GM19099 (cell line): Measurements from ENCODE around the gene COL5A3.

Experiments used
- POLR2A ChIP-seq: IDR thresholded peaks from 3 replicates; pipeline ENCODE4 v1.6.1; 2011; ENCODE audit warnings: low read depth; ENCODE audit not compliant: insufficient read length; ENCODE audit errors: extremely low read depth

Gene COL5A3

DNA sequence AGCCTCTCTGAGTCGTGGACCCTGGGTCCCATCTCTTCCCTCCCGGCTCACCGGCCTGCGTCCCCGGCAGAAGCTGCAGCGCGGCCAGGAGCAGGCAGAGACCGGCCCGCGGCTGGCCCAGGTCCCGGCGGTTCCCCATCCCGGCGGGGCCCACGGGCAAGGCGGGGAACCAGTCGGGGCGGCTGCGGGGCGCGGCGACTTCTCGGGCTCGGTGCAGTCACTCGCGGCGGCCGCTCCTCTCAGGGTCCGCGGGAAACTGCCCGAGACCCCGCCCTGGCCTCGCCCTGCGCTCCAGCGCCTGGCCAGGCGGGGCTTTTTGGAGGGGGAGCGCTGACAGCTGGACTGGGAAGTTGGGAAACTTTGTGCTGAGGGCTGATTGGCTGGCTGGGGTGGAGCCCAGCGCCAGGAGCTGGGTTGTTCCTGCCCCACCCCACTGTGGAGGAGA is at the start of gene COL5A3:
Gene COL5A3, minus strand, starts transcription at position 258 of the 445 bp plus-strand sequence. Its CDS starts 119 bp downstream, at position 139.
- no peak for TF ChIP-seq POLR2A

DNA sequence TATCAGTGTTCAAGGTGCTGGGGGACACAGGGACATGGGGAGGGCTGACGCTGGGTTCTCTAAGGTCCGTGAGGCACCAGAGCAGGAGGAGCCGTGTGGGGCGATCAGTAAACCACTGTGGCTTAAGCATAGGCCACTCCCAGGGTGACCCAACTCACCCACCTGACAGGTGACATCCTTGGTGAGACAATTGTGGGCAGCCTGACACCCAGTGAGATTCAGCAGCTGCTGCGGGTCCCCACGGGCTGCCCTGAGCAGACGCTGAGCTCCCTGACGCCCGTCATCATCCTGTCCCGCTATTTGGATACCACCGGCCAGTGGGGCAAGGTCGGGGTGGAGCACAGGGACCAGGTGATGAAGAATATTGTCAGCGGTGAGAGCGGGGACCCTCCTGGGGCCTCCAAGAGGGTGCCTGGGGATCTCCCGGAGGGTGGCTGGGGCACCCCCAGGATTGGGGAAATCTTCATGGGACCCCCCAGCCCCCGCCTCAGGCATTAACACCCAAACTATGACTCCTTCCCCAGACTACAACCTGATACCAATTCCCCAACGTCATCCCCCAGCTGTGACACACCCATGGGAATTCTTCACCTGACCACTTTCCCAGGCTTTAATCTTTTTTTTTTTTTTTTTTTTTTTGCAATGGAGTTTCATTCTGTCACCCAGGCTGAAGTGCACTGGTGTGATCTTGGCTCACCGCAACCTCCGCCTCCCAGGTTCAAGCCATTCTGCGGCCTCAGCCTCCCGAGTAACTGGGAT is 42.5 kb upstream of the COL5A3 start:
- no peak for TF ChIP-seq POLR2A

DNA sequence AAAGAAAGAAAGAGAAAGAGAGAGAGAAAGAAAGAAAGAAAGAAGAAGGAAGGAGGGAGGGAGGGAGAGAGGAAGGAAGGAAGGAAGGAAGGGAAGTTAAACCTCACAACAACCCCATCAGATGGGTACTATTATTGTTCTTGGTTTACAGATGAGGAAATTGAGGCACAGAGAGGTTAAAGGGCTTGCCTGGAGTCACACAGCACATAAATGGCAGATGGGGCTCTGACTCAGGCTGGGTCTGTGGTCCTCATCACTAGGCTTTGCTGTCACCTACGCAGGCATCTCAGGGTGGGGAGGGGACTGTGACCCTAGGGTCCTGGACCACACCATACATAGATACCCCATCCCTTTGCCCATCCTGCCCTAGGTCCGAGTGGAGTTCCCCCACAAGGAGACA is 39.3 kb upstream of the COL5A3 start:
- TF ChIP-seq POLR2A = no peak

DNA sequence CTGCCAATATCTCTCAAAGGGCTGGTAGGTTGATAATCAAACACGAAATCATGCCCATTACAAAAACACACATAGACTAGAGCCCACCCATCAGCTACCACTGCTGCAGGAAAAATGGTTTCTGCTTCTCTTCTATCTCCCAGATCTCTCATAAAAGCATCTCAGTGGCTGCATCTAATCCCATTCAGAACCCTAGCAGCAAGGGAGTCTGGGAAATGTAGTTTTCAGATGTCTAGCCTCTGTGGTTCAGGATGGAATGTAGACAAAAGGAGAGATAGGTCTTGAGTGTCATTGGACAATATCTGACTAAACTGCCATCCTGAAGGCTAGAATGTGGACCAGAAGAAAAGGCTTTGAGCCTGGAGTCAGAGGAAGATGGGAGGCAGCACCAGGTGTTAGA is 35.1 kb upstream of the COL5A3 start:
- TF ChIP-seq POLR2A = no peak

DNA sequence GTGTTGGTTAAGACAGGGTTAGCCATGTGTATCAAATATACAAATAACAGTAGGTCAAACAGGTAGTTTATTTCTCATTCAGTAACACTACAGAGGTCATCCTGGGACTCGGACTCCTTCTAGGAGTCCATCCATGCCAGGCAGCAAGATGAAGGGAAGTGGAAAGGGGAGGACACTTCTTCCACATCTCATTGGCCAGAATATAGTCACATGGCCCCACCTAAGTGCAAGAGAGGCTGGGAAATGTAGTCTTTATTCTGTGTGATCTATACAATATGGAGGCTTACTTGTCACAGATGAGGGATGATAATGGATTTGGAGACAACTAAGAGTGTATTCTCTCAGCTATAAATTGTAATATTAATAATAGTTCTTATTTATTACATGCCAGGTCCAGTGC is 34.1 kb upstream of the COL5A3 start:
- no peak for TF ChIP-seq POLR2A

DNA sequence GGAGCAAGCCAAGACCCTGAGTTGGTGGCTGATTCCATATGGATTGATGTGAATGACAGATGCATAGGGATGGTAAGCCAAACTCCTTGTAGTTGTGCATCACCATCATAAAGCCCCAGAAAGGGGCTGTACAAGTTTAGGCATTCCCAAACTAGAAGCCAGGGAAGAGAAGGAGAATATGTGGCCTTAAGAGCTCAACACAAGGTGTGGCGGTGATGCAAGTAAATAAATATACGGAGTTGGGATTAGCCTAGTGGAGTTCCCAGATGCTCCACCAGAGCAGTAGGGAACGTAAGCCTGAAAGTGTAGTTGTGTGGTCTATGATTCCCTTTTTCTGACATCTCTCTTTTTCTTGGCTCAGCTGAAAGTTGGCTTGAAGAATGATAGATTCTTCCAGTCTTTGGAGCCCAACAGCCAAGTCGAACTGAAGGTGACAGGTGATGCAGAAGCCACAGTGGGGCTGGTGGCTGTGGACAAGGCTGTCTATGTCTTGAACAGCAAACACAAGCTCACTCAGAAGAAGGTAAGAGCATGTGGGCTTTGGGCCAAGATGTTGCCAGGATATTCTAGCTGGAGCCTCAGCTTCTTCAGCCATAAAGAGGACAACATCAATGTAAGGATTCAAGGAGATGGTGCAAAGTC is 33.1 kb upstream of the COL5A3 start:
- TF ChIP-seq POLR2A = no peak

DNA sequence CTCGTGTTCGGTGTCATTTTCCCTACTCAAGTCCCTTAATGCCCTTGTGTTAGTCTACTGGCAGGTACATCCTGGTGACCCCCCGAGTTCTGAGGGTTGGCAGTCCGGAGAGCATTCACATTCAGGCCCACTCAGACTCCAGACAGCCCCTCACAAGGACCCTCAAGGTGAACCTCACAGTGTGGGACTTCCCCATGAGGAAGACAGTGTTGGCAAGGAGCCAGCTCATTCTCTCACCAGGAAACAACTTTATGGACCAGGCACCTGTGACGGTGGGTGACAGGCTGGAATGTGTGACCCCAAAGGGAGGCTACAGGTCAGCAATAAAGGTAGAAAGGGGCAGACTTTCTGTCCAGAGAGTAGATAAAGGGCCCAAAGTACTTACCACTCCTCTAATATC is 27.5 kb upstream of the COL5A3 start:
- no peak for TF ChIP-seq POLR2A

DNA sequence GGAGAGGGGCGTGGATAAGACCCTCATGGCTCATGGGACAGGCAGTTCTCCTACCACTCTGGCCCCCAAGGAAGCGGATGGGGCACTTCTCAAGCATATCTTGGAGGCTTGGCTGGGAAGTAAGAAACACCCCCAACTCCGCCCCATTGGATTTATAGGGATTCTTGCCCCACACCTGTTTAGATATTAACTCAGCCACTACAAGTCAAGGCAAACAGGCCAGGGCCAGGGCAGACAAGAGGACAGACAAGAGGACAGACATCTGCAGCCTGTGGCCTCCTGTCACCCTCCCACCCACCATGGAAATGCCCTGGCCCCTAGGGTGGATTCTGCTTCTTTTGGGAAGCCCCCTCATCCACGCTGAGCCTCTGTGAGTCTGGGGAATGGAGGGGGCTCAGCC is 27.1 kb upstream of the COL5A3 start:
- TF ChIP-seq POLR2A = no peak

DNA sequence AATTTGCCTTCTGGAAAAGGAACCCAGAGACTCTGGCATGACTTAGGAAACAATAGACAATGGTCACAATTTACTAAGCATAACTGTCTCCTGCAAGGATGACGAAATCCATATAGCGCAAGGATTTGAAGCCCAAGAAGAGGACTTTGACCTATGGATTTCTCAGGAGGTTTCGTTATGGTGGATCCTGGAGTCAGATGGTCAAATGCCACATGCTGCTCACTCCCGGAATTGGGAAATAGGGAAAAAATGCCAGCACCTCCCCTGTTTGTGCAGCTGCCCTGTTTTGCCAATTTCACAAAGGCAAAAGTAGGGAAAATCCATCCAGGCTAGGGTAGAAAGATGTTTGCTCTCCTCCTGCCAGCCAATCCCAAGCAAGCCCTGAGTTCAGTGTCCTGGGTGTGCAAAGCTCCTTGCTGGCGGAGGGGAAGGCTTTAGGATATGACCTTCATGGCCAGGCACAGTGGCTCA is 26.3 kb upstream of the COL5A3 start:
- TF ChIP-seq POLR2A = no peak

DNA sequence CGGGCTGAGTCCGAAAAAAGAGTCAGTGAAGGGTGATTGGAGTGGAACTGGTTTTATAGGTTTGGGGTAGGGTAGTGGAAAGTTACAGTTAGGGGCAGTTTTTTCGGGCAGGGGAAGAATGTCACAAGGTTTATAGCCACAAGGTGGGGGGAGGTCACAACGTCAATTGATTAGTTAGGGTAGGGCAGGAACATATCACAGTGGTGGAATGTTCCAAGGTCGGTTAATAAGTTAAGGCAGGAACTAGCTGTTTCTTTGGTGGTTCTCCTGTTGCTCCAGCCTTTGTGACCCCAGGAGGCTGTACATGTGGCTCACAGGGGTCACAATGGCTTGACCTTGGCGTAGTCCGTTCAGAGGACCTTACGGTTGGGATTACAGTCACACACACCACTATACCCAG is 23.3 kb upstream of the COL5A3 start:
- TF ChIP-seq POLR2A = no peak

DNA sequence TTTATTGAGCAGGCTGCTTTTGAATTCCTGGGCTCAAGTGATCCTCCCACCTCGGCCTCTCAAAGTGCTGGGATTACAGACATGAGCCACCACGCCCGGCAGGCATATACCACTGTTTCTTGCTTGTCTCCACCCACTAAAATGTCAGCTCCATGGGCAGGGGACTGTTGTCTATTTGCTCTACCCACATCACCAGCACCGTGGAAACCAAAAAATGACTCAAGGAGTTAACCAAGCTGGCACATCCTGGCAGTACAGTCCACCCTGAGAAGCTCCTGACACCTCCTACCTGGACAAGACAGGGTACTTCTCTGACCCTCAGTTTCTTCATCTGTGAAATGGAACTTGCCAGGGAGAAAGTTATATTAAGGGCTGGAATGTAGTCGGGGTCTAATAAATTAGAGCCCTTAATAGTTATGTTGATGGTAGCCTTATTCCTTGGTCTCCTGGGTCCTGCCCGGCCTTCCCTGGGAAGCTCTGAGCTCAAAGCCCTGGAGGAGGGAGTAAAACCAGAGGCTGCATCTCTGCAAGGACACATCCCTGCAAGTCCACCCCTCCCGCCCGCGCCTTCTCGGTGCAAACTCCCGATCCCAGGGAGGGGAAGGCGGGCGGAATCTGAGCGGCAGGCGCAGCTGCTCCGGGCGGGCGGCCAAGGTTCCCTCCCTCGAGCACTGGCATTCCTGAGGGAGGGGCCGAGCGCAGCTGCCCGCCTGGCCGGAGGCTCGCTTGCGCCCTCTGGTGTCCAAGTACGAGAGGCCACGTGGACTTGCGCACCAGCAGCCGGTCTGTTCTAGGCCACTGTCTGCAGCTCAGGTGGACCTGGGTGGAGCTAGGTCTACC is 17.1 kb upstream of the COL5A3 start:
- no peak for TF ChIP-seq POLR2A

DNA sequence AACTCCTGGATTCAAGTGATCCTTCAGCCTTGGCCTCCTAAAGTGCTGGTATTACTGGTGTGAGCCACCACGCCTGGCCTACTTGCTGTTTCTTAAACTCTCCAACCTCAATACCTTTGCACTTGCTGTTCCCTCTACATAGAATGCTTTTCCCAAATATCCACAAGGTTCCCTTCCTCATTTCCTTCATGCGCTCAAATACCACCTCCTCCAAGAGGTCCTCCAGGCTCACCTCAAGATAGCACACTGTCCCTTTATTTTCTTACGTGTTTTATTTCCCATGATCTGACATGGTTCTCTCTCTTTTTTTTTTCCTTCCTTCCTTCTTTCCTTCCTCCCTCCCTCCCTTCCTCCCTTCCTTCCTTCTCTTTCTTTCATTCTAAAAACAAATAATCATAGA is 16.4 kb upstream of the COL5A3 start:
- no peak for TF ChIP-seq POLR2A

DNA sequence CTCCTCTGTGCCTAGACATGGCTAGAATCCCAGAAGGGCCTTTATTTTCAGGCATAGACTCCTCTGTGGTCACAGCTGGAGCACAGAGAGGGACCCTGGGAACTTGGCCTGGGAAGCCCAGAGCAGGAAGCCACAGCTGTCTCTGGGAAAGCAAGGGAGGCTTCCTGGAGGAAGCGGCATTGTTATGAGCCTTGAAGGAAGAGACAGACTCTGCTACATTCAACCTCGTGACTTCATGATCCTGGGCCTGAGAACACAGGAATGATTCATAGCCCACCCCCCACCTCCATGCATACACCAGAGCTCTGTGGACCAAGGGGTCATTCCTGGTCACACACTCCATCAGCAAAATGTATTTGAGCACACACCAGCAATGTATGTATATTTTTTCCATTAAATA is 11.6 kb upstream of the COL5A3 start:
- no peak for TF ChIP-seq POLR2A

DNA sequence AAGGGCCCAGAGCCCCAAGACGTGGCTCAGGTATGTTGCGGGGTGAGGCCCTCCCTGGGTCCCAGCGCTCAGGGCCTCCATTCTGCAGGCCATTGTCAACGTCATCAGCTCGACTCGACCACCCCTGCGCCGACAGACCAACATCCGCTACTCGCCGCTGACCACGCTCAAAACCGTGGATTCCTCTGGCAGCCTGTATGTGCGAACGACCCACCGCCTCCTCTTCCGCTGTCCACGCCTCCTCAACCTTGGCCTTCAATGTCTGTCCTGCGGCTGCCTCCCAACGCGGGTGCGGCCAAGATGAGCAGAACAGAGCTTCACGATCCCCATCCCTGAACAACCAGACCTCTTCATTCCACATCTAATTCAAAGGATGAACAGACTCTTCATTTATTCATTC is 11.1 kb upstream of the COL5A3 start:
- TF ChIP-seq POLR2A = no peak

DNA sequence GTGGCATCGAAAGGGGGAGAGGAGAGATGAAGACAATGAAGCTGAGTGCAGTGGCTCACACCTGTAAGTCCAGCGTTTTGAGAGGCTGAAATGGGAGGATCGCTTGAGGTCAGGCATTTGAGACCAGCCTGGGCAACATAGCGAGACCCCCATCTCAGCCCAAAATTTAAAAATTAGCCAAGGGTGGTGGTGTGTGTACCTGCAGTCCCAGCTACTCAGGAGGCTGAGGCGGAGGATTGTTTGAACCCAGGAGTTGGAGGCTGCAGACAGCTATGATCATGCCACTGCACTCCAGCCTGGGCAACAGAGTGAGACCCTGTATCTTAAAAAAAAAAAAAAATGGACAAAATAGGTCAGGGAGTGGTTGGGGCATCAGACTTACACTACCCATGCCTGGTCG is 10.5 kb upstream of the COL5A3 start:
- TF ChIP-seq POLR2A = no peak
